T-cell (primary cell): Measurements from ENCODE around the gene SYT15. TPM values are rescaled to one million over a fixed set of nuclear protein-coding genes. Genes with fewer than 3 reads are reported as not detected.
"Not testable (repeated sequence)": the region's sequence is repeated elsewhere in the genome, so short reads cannot be mapped to it uniquely, and the experiment has no call there.

Experiments used
- ATAC-seq, 4 experiments: fragments of 200-7000 bp in 3 of 4; fragments of 150-1000 bp in 1 of 4; cut with Tn5 transposase; replicated peaks in 1 of 4; 1 replicate in 3 of 4; 2 replicates in 1 of 4; pipeline ENCODE4 v1.10.0; 2021; ENCODE audit warnings: moderate library complexity in 3 of 4, mild to moderate bottlenecking in 2 of 4, moderate number of reproducible peaks in 1 of 4
- CTCF ChIA-PET, 2 donors: fragments of 300-600 bp; sonication (Branson Sonifier 250); formaldehyde crosslinking; loops; one replicate each; lab custom pipeline; 2022; ENCODE audit warnings: antibody characterized with exemption in 2 of 2; lab: Charles Lee
- POLR2A ChIA-PET, 2 donors: fragments of 300-600 bp; sonication (Branson Sonifier 250); formaldehyde crosslinking; loops; one replicate each; lab custom pipeline; 2022; ENCODE audit warnings: antibody characterized with exemption in 2 of 2; lab: Charles Lee
- DNase-seq, 35 experiments: peaks; one replicate each; pipeline versions ENCODE4 v3.0.0 to v3.0.0-alpha.2; 2013 to 2023
- H3K27ac ChIP-seq: one replicate; pipeline ENCODE4 v1.5.1; 2013; ENCODE audit warnings: low read length
- H3K27me3 ChIP-seq, 2 experiments: replicated peaks in 1 of 2; 1 replicate in 1 of 2; 2 replicates in 1 of 2; pipeline versions ENCODE4 v1.6.1 to v1.7.0; 2013; ENCODE audit warnings: low read length in 1 of 2, mixed read lengths in 1 of 2; ENCODE audit not compliant: control insufficient read depth in 2 of 2, insufficient read depth in 2 of 2; ENCODE audit errors: extremely low read depth in 1 of 2
- H3K36me3 ChIP-seq, 2 donors: 1 replicate in 1 of 2; 2 replicates in 1 of 2; pipeline versions ENCODE4 v1.6.1 to v1.7.0; 2013; ENCODE audit warnings: low read length in 1 of 2; ENCODE audit not compliant: control insufficient read depth in 2 of 2, insufficient read depth in 1 of 2; ENCODE audit errors: extremely low read depth in 1 of 2
- H3K4me1 ChIP-seq, 2 experiments: 1 replicate in 1 of 2; 2 replicates in 1 of 2; pipeline versions ENCODE4 v1.6.1 to v1.7.0; 2013; ENCODE audit warnings: low read length in 2 of 2, mixed read lengths in 1 of 2; ENCODE audit not compliant: insufficient read depth in 2 of 2, control insufficient read depth in 1 of 2; ENCODE audit errors: extremely low read depth in 1 of 2
- H3K4me3 ChIP-seq, 2 donors: 1 replicate in 1 of 2; 2 replicates in 1 of 2; pipeline versions ENCODE4 v1.5.1 to v1.7.0; 2013; ENCODE audit warnings: mild to moderate bottlenecking in 2 of 2, low read length in 1 of 2, moderate library complexity in 1 of 2; ENCODE audit not compliant: control insufficient read depth in 1 of 2; ENCODE audit errors: extremely low read depth in 1 of 2
- H3K9me3 ChIP-seq: 2 replicates; pipeline ENCODE4 v1.7.0; 2013
- H3K27ac Mint-ChIP-seq, 2 donors: one replicate each; pipeline ENCODE4 v1.8.0; 2020 to 2021; ENCODE audit warnings: mild to moderate bottlenecking in 2 of 2, mixed read lengths in 2 of 2
- H3K27me3 Mint-ChIP-seq, 2 donors: one replicate each; pipeline ENCODE4 v1.8.0; 2021 to 2022; ENCODE audit warnings: mixed read lengths in 2 of 2
- H3K36me3 Mint-ChIP-seq: one replicate; pipeline ENCODE4 v1.8.0; 2021; ENCODE audit warnings: mixed read lengths
- H3K4me1 Mint-ChIP-seq, 3 donors: one replicate each; pipeline ENCODE4 v1.8.0; 2020 to 2022; ENCODE audit warnings: mixed read lengths in 3 of 3, mild to moderate bottlenecking in 1 of 3
- H3K4me3 Mint-ChIP-seq, 3 donors: one replicate each; pipeline ENCODE4 v1.8.0; 2020 to 2022; ENCODE audit warnings: mild to moderate bottlenecking in 3 of 3, mixed read lengths in 3 of 3, moderate library complexity in 3 of 3
- H3K9me3 Mint-ChIP-seq, 3 donors: one replicate each; pipeline ENCODE4 v1.8.0; 2020 to 2022; ENCODE audit warnings: mixed read lengths in 3 of 3
- total RNA-seq, 35 experiments: library from RNA in 6 of 35; stranded (reverse) in 6 of 35; fragments of 120-200 nt in 1 of 35; gene quantifications; one replicate each; pipeline versions ENCODE4 v1.2.1 to v1.2.4 and lab custom pipeline; 2013 to 2026

Gene SYT15
- total RNA-seq, 5 donors from 2014 or later (not counting 1 experiment from before 2014, with no cell fraction given) = 0.98 to 1.7 (median 1.4) TPM; not detected in 1

DNA sequence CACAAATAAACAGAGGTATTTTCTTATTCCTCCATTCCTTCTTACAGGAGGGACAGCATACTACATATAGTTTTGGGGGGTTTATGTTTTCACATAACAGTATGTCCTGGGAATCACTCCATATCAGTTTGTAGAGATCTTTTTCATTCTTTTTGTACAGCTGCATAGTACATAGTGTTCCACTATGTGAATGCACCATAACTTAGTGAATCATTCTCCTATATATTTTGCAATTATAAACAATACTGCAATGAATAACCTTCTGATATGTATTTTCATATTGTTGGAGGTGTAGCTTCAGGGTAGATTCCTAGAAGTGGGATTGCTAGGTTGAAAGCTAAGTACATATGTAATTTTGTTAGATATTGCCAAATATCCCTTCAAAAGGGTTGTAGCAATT, 61.1 kb downstream of the SYT15 start:
- H3K9me3 ChIP-seq, H3K27ac ChIP-seq, H3K27me3 ChIP-seq, ATAC-seq, POLR2A ChIA-PET, CTCF ChIA-PET, H3K4me3 ChIP-seq, H3K27me3 Mint-ChIP-seq, H3K36me3 Mint-ChIP-seq, H3K4me3 Mint-ChIP-seq, DNase-seq, H3K4me1 Mint-ChIP-seq, H3K36me3 ChIP-seq, H3K9me3 Mint-ChIP-seq, H3K4me1 ChIP-seq, H3K27ac Mint-ChIP-seq: not testable (repeated sequence)

Other genes starting within 250 kb of the SYT15 start
- not detected for gene ANXA8L1, start 203.4 kb upstream of the SYT15 start, total RNA-seq
- gene NPY4R, start 113.2 kb upstream of the SYT15 start, total RNA-seq = not detected
- not detected for gene GPRIN2, start 22.5 kb upstream of the SYT15 start, total RNA-seq